8988T (cell line): ENCODE measurements around the gene MAGED2.
"Not testable (repeated sequence)": the region's sequence is repeated elsewhere in the genome, so short reads cannot be mapped to it uniquely, and the experiment has no call there.

Experiments used
- DNase-seq: peaks from one replicate; pipeline ENCODE4 v3.0.0; 2011

Gene MAGED2, protein sequence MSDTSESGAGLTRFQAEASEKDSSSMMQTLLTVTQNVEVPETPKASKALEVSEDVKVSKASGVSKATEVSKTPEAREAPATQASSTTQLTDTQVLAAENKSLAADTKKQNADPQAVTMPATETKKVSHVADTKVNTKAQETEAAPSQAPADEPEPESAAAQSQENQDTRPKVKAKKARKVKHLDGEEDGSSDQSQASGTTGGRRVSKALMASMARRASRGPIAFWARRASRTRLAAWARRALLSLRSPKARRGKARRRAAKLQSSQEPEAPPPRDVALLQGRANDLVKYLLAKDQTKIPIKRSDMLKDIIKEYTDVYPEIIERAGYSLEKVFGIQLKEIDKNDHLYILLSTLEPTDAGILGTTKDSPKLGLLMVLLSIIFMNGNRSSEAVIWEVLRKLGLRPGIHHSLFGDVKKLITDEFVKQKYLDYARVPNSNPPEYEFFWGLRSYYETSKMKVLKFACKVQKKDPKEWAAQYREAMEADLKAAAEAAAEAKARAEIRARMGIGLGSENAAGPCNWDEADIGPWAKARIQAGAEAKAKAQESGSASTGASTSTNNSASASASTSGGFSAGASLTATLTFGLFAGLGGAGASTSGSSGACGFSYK

DNA sequence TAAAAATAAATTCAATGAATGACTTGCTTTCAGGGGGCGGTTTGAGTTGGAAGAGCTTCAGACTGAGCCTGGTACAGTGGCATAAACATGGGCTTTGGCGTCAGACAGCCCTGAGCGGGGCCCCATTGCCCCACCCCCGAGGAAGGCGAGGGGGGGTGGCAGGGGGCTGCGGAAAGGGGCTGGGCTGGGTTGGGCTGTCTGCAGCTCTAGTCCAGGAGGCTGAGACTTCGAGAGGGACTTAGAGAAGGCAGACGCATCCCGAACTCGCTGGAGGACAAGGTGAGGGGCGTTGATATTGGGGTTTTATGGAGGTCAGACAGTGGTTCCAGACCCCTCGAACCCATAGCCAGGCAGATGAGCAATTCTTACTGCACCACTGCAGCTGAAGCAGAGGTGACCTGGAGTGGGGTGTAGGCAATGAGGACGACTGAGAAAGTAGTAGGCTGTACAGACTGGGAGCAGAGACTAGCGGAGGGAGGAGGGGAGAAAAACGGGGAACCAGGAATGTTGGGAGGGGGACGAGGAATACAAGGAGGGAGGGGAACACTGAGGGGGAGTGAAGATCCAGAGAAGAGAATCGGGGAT is at the start of gene MAGED2:
Gene MAGED2 (plus strand): TSS at position 222 of the 585 bp plus-strand sequence. CDS start 1,587 bp downstream, outside the sequence.
- DNase-seq, result no peak

- no peak for DNase-seq
Measured at GRCh38 chrX:54758114-54759055, 49.2 kb upstream of the MAGED2 start.

GRCh38 chrX:54774391-54775094 is 33.0 kb upstream of the MAGED2 start:
- DNase-seq, result not testable (repeated sequence)

DNA sequence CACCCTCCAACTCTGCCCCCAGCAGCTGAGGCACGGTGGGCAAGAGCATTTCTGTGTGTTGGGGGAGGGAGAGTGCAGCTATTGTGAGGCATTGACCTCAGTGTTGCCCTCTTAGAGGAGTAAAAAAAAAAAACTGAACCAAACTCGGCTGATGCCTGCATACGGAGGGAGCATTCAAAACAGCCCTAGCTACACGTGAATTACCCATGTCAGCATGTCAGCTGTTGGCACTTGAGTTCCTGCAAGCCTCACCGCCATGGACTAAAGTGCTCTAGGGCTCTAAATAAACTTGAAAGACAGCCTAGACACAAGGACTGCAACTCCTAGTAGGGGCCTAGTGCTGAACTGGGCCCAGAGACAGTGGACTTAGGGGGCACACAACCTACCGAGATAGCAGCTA is 31.5 kb upstream of the MAGED2 start:
- DNase-seq, result no peak

DNA sequence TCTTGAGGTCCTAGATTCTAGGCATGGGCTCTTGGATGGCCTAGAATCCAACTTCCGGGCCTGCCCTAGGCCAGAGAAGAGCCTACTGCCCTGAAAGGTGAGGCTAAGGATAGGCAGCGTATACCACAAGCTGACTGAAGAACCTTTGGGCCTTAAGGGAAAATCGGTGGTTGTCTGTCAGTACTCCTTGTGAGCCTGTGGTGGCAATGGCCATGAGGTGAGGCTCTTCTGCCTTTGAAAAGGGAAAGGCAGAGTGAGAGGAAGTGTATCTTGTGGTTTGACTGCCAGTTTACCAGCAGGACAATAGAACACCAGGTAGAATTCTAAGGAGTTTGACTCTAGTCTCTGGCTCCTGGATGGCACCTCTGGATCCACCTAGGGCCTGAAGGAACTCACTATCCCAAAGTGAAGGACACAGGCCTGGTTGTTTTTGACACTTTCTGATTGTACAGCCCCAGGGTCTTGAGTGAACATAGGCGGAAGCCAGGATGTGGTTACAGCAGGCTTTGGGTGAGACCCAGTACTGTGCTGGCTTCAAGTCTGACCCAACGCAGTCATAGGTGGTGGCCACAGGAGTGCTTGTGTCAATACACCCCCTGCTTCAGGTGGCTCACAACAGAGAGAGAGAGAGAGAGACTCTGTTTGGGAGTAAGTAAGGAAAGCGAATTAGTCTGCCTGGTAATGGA is 30.4 kb upstream of the MAGED2 start:
- DNase-seq, result no peak

GRCh38 chrX:54785901-54786300 is 21.6 kb upstream of the MAGED2 start:
- DNase-seq, result no peak

GRCh38 chrX:54786967-54787366 is 20.6 kb upstream of the MAGED2 start:
- DNase-seq, result no peak

DNA sequence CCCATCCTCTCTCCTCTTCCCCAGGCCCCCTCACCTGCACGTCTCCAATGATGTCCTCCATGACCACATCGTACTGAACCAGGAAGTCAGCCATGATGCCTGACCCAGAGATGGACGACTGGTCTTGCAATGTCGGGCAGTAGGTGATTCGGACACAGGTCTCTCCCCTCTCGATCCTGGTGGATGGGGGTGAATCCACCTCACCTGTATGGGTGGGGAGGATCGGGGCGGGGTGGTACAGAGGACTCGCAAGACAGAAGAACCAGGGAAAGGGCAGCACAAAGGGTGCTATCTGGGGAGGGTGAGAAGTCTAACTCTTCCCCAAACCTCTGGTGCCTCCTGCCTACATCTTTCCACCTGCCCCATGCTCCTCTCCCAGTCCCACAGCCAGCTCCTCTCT is 19.1 kb upstream of the MAGED2 start:
- no peak for DNase-seq

DNA sequence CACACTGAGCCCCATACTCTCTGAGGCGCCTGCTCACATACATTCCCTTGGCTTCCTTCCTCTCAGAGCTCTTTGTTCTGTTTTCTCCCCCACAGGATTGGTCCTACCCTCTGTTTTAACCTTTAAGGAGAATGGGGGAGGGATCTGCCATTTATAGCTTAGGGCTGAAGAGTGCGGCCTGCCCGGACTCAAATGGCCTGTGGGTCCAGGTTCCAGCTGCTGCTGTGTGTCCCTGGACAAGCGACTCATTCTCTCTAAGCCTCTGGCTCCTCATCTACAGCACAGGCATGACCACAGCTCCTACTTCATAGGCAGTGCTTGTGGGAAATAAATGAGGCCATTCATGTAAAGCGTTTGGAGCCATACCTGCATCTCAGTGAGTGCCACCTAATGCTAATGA is 18.1 kb upstream of the MAGED2 start:
- not testable (repeated sequence) for DNase-seq

GRCh38 chrX:54794028-54794427 is 13.5 kb upstream of the MAGED2 start:
- DNase-seq, result no peak

GRCh38 chrX:54794795-54795194 is 12.8 kb upstream of the MAGED2 start:
- DNase-seq, result no peak

DNA sequence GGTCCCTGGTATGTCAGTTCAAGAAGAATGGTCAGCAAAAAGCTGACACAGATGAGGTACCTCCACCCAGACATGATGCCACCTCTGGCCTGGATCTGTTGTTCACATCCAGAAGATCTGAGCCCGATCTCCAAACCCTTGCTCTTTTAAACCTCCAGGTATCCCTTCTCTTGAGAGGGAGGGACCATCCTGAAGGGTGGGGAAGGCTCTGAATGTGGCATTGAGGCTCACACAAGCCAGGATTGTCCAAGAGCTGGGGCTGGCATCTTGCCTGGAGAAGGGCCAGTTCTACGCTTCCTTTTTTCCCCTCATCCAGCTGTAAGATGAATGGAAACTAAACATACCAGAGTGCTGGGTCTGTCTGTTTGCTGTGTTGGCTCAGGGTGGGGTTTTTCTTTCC is 9.4 kb upstream of the MAGED2 start, which contains the start of gene ITIH6:
Gene ITIH6 (minus strand): TSS at position 119 of the 400 bp plus-strand sequence. CDS start 45 bp downstream, at position 74.
- DNase-seq, result no peak

- no peak for DNase-seq
Measured at GRCh38 chrX:54799046-54799445, 8.5 kb upstream of the MAGED2 start.

DNA sequence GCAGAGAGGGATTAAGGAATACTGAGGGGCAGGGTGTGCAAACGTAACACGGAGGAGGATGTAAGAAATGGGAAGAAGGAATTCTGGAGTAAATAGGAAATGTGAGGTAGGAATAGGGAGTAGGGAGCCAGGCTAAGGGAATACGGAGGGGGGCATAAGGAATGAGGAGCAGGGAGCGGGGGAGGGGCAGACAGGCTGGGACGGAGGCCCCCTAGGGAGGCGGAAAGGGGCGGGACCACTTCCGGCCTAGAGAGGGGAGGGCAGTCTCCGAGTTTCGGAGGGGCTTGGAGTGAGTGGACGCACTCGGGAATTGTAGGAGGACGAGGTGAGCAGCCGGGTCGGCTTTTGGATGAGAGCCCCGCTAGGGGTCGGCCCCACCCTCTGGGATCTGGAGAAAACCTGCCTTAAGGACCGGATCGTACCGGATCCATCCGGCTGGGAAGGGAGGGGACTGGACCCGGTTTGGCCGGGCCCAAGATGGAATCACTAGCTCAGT is 612 bp downstream of the MAGED2 start:
- no peak for DNase-seq

GRCh38 chrX:54808605-54809483 is 1.3 kb downstream of the MAGED2 start:
- peak; percentile 84 for DNase-seq

DNA sequence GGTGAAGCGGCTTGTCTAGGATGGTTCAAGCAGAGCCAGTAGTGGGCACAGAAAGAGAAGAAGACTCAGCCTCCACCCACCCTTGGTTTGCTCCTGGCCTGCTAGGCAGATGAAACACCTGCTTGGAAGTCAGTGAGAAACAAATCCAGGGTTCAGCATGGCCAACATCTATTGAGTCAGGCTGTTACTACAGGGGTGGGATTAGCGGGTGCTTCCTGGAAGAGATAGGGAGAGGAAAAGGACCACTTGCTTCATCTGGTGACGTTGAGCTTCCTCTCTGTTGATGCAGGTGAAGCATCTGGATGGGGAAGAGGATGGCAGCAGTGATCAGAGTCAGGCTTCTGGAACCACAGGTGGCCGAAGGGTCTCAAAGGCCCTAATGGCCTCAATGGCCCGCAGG is 3.0 kb downstream of the MAGED2 start:
- DNase-seq, result no peak

DNA sequence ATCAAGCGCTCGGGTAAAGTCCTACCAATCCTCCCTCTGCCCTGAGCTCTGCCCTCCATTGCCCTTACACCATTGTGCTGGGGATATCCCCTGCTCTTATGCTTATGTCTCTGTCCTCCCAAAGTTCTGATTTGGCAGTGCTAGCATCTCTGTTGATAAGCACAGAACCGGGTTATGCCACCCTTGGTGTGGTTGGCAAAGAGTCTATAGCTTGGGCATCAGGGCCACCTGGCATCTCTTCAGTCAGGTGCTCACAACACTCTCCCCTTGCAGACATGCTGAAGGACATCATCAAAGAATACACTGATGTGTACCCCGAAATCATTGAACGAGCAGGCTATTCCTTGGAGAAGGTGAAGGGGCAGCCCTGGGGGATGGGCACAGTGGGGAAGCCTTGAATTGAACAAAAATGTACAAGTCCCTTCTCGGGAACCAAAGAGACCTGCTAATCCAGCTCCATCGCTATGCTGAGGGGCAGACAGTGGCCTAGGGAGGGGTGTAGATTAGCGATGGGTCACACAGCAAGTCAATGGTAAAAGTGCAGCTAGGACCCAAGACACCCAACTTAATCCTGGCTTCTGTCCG is 3.8 kb downstream of the MAGED2 start:
- no peak for DNase-seq

GRCh38 chrX:54812306-54812705 is 4.8 kb downstream of the MAGED2 start:
- no peak for DNase-seq

DNA sequence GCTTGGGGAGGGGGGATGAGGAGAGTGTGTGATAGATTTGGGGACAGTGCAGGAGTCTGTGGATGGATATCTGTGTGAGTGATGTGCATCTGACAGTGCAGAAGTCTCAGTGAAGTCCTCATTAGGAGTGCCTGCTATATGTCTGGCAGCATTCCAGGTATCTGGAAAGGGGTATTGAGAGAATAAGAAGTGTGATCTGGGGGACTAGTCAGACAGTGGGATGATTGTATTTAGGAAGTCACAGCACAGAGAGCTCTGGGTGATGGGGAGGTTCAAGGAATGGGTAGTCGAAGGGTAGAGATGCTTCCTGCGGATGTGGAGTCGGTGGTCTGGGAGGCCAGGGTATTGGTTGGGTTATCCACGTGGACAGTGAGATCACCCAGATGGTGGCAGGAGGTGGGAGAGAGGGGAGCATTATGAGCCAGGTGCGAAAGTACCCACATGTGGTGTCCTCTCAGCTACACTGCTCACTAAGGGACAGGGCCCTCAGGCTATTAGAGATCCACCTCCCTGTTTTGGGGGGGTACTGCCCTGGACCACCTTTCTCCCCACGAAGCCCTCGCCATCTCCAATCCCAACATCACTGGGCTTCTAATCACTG is 9.8 kb downstream of the MAGED2 start:
- no peak for DNase-seq
